Activated naive CD8-positive, alpha-beta T cell treated with anti-CD3 and anti-CD28 coated beads for 36 hours (primary cell): ENCODE measurements around the gene HSPG2. TPM values are rescaled to one million over a fixed set of nuclear protein-coding genes. Genes with fewer than 3 reads are reported as not detected.
A peak's percentile ranks its signal among the peaks of the same experiment; 100 is the strongest.

Experiments used
- DNase-seq: peaks from one replicate; pipeline ENCODE4 v3.0.0; 2021
- H3K27ac Mint-ChIP-seq: one replicate; pipeline ENCODE4 v1.8.0; 2022; ENCODE audit warnings: mild to moderate bottlenecking, moderate library complexity, mixed read lengths
- H3K27me3 Mint-ChIP-seq: one replicate; pipeline ENCODE4 v1.8.0; 2022; ENCODE audit warnings: mild to moderate bottlenecking, mixed read lengths
- H3K36me3 Mint-ChIP-seq: one replicate; pipeline ENCODE4 v1.8.0; 2021; ENCODE audit warnings: mild to moderate bottlenecking, mixed read lengths
- H3K4me1 Mint-ChIP-seq: one replicate; pipeline ENCODE4 v1.8.0; 2021; ENCODE audit warnings: mixed read lengths
- H3K4me3 Mint-ChIP-seq: one replicate; pipeline ENCODE4 v1.8.0; 2022; ENCODE audit warnings: mild to moderate bottlenecking, moderate library complexity, mixed read lengths
- H3K9me3 Mint-ChIP-seq: one replicate; pipeline ENCODE4 v1.8.0; 2022; ENCODE audit warnings: mixed read lengths
- total RNA-seq, 2 experiments: library from RNA; stranded (reverse); gene quantifications; one replicate each; pipeline ENCODE4 v1.2.3, GENCODE V29; 2021

Gene HSPG2
- total RNA-seq, 2 experiments from 2014 or later = 11.0 to 11.6 TPM

- no peaks in the 10 kb centered on the region for H3K36me3 Mint-ChIP-seq
- no peaks in the 10 kb centered on the region for H3K27me3 Mint-ChIP-seq
These were observed 58.9 kb downstream of the HSPG2 start for GRCh38 chr1:21878009-21878773.

GRCh38 chr1:21876267-21876666 is 60.8 kb downstream of the HSPG2 start:
- Mint-ChIP-seq H3K4me1 (peaks cover 3% of the 10 kb centered on the region), H3K4me3 (no peak overlapping the region), H3K27me3 (no peaks in the 10 kb centered on the region), H3K36me3 (no peaks in the 10 kb centered on the region), H3K27ac (no peak overlapping the region), H3K9me3 (no peaks in the 10 kb centered on the region)
- no peak for DNase-seq

More at GRCh38 chr1:21878009-21878773, 58.9 kb downstream of the HSPG2 start:
- DNase-seq = no peak
- Mint-ChIP-seq H3K4me3 (no peak overlapping the region), H3K4me1 (no peaks in the 10 kb centered on the region), H3K27ac (no peak overlapping the region), H3K9me3 (no peaks in the 10 kb centered on the region)

- H3K27ac Mint-ChIP-seq = no peak overlapping the region
- H3K4me3 Mint-ChIP-seq = no peak overlapping the region
- no peaks in the 10 kb centered on the region for H3K27me3 Mint-ChIP-seq
- H3K4me1 Mint-ChIP-seq = peaks cover 3% of the 10 kb centered on the region
- no peaks in the 10 kb centered on the region for H3K36me3 Mint-ChIP-seq
- no peaks in the 10 kb centered on the region for H3K9me3 Mint-ChIP-seq
- DNase-seq = no peak
These were observed 61.5 kb downstream of the HSPG2 start for GRCh38 chr1:21875621-21876063.

GRCh38 chr1:21874778-21875547 is 62.1 kb downstream of the HSPG2 start:
- H3K9me3 Mint-ChIP-seq = no peaks in the 10 kb centered on the region
- no peaks in the 10 kb centered on the region for H3K27me3 Mint-ChIP-seq
- H3K4me1 Mint-ChIP-seq = peaks cover 3% of the 10 kb centered on the region
- no peak for DNase-seq
- H3K27ac Mint-ChIP-seq = no peak overlapping the region
- H3K36me3 Mint-ChIP-seq = no peaks in the 10 kb centered on the region
- H3K4me3 Mint-ChIP-seq = no peak overlapping the region

- no peaks in the 10 kb centered on the region for H3K27me3 Mint-ChIP-seq
- no peaks in the 10 kb centered on the region for H3K36me3 Mint-ChIP-seq
- H3K4me1 Mint-ChIP-seq = peaks cover 3% of the 10 kb centered on the region
- H3K27ac Mint-ChIP-seq = no peak overlapping the region
- H3K4me3 Mint-ChIP-seq = no peak overlapping the region
- DNase-seq = no peak
- H3K9me3 Mint-ChIP-seq = no peaks in the 10 kb centered on the region
These were observed 62.8 kb downstream of the HSPG2 start for GRCh38 chr1:21874328-21874727.

GRCh38 chr1:21873761-21874160 is 63.3 kb downstream of the HSPG2 start:
- no peak for DNase-seq
- Mint-ChIP-seq H3K4me3 (no peak overlapping the region), H3K36me3 (no peaks in the 10 kb centered on the region), H3K27ac (no peak overlapping the region), H3K9me3 (no peaks in the 10 kb centered on the region), H3K4me1 (peaks cover 3% of the 10 kb centered on the region), H3K27me3 (no peaks in the 10 kb centered on the region)

- Mint-ChIP-seq H3K36me3 (no peaks in the 10 kb centered on the region), H3K4me3 (no peak overlapping the region), H3K27me3 (no peaks in the 10 kb centered on the region), H3K4me1 (peaks cover 3% of the 10 kb centered on the region), H3K9me3 (no peaks in the 10 kb centered on the region), H3K27ac (no peak overlapping the region)
- no peak for DNase-seq
These were observed 63.9 kb downstream of the HSPG2 start for GRCh38 chr1:21873174-21873573.

GRCh38 chr1:21872445-21873079 is 64.5 kb downstream of the HSPG2 start:
- Mint-ChIP-seq H3K4me3 (no peak overlapping the region), H3K4me1 (peaks cover 3% of the 10 kb centered on the region), H3K27ac (peak overlapping the region; percentile 16), H3K9me3 (no peaks in the 10 kb centered on the region), H3K36me3 (no peaks in the 10 kb centered on the region), H3K27me3 (no peaks in the 10 kb centered on the region)
- no peak for DNase-seq

GRCh38 chr1:21871943-21872342 is 65.2 kb downstream of the HSPG2 start:
- no peak for DNase-seq
- Mint-ChIP-seq H3K4me3 (no peak overlapping the region), H3K9me3 (no peaks in the 10 kb centered on the region), H3K36me3 (no peaks in the 10 kb centered on the region), H3K27ac (peak overlapping the region; percentile 16), H3K27me3 (no peaks in the 10 kb centered on the region), H3K4me1 (peaks cover 3% of the 10 kb centered on the region)

GRCh38 chr1:21870611-21871010 is 66.5 kb downstream of the HSPG2 start:
- no peaks in the 10 kb centered on the region for H3K27me3 Mint-ChIP-seq
- H3K4me1 Mint-ChIP-seq = peaks cover 7% of the 10 kb centered on the region
- H3K4me3 Mint-ChIP-seq = no peak overlapping the region
- no peaks in the 10 kb centered on the region for H3K36me3 Mint-ChIP-seq
- H3K9me3 Mint-ChIP-seq = no peaks in the 10 kb centered on the region
- no peak for DNase-seq
- H3K27ac Mint-ChIP-seq = no peak overlapping the region

GRCh38 chr1:21869620-21870121 is 67.4 kb downstream of the HSPG2 start:
- Mint-ChIP-seq H3K4me1 (peaks cover 7% of the 10 kb centered on the region), H3K27ac (no peak overlapping the region), H3K27me3 (no peaks in the 10 kb centered on the region), H3K4me3 (no peak overlapping the region), H3K36me3 (no peaks in the 10 kb centered on the region), H3K9me3 (no peaks in the 10 kb centered on the region)
- DNase-seq = no peak

- Mint-ChIP-seq H3K27me3 (no peaks in the 10 kb centered on the region), H3K36me3 (no peaks in the 10 kb centered on the region), H3K9me3 (no peaks in the 10 kb centered on the region), H3K4me1 (peaks cover 7% of the 10 kb centered on the region), H3K4me3 (no peak overlapping the region), H3K27ac (no peak overlapping the region)
- DNase-seq = no peak
These were observed 68.1 kb downstream of the HSPG2 start for GRCh38 chr1:21868941-21869454.

GRCh38 chr1:21868482-21868881 is 68.6 kb downstream of the HSPG2 start:
- no peak overlapping the region for H3K4me3 Mint-ChIP-seq
- H3K27ac Mint-ChIP-seq = no peak overlapping the region
- H3K9me3 Mint-ChIP-seq = no peaks in the 10 kb centered on the region
- H3K4me1 Mint-ChIP-seq = peaks cover 7% of the 10 kb centered on the region
- H3K36me3 Mint-ChIP-seq = no peaks in the 10 kb centered on the region
- DNase-seq = no peak
- no peaks in the 10 kb centered on the region for H3K27me3 Mint-ChIP-seq

GRCh38 chr1:21867451-21867996 is 69.6 kb downstream of the HSPG2 start:
- Mint-ChIP-seq H3K27ac (no peak overlapping the region), H3K36me3 (no peaks in the 10 kb centered on the region), H3K4me1 (peaks cover 7% of the 10 kb centered on the region), H3K27me3 (no peaks in the 10 kb centered on the region), H3K4me3 (no peak overlapping the region), H3K9me3 (no peaks in the 10 kb centered on the region)
- DNase-seq = no peak

GRCh38 chr1:21866707-21867043 is 70.4 kb downstream of the HSPG2 start:
- Mint-ChIP-seq H3K4me1 (peaks cover 4% of the 10 kb centered on the region), H3K27me3 (no peaks in the 10 kb centered on the region), H3K9me3 (no peaks in the 10 kb centered on the region), H3K4me3 (no peak overlapping the region), H3K36me3 (peaks cover 3% of the 10 kb centered on the region), H3K27ac (no peak overlapping the region)
- DNase-seq = no peak
